ENCODE data around the gene GLS2. TPM values are rescaled to one million over a fixed set of nuclear protein-coding genes. Genes with fewer than 3 reads are reported as not detected.

GLS2 gene
- not detected in 2 replicates for total RNA-seq

DNA sequence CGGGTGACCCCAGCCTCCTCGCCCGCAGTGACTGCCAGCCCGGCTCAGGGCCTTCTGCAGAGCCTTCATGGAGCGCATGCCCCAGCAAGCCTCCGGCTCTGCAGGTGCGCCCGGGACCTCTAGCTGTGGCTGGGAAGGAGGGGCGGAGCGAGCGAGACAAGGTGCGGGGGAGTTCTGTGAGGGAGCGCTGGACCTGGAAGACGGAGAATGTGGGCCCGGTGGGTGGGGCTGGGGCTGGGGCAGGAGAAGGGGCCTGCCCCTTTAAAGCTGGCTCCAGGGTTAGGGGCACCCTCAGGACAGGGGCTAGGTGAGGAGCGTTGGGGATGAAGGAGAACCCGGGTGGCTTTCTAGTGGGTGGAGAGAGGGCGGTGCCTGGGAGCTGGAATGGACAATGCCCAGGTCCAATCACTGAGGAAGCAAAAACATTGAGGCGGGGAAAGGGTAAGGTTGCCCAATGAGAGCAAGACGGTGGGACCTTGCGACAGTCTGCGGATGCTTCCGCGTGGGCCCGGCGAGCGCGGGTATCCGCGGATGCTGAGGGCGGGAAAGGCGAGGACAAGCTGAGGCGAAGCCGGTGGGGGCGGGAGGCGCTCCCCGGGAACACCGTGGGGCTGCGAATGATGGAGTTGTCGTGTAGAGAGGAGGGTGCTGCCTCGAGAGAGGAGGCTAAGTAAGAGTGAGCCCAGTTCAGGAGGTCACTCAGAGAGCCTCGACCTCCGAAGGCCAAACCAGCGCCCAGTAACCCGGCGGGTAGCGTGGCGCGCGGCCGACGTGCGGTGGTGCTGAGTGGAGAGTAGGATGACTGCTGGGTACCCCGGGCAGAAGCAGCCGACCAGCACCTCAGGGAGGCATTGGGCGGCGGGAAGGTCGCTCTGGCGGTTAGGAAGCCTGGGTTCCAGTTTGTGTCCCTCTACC lies at the start of gene GLS2:
GLS2 (minus strand) TSS at position 121 of the 915 bp plus-strand sequence; CDS start at position 78, 43 bp downstream.

DNA sequence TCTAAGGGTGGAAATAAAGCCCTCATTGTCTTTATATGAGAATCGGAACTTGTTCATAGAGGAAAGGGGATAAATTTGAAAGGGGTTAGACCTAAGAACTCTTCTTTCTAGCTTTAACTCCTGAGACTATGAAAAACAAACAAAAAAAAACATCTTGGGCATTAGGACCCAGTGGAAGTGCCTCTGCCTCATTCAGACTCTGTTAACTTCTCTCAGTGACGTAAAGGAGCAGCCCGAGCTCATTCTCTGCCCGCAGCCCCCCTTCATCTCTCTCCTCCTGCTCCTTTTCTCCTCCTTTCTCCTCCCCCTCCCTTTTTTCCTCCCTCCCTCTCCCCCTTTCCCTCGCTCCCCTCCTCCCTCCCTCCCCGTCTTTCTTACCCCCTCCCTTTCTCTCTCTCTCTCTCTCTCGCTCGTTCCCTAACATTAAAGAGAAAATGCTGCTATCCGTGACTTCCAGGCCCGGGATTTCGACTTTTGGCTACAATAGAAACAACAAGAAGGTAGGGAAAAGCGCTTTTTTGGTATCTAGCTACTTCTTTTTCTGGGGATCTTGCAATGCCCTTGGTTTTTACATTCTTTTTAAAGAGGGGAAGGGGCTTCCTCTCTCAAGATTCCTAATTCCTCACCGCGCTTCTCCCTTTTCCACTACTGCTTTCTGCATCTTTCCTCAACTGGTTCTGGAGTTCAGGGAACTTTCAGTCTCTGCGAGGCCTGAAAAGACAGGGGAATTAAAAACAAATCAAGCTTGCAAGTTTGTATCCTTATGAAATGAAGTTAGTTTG lies 33.8 kb upstream of the GLS2 start, which contains the start of gene RBMS2:
RBMS2 (plus strand) TSS at position 231 of the 782 bp plus-strand sequence; CDS start at position 435, 204 bp downstream.

DNA sequence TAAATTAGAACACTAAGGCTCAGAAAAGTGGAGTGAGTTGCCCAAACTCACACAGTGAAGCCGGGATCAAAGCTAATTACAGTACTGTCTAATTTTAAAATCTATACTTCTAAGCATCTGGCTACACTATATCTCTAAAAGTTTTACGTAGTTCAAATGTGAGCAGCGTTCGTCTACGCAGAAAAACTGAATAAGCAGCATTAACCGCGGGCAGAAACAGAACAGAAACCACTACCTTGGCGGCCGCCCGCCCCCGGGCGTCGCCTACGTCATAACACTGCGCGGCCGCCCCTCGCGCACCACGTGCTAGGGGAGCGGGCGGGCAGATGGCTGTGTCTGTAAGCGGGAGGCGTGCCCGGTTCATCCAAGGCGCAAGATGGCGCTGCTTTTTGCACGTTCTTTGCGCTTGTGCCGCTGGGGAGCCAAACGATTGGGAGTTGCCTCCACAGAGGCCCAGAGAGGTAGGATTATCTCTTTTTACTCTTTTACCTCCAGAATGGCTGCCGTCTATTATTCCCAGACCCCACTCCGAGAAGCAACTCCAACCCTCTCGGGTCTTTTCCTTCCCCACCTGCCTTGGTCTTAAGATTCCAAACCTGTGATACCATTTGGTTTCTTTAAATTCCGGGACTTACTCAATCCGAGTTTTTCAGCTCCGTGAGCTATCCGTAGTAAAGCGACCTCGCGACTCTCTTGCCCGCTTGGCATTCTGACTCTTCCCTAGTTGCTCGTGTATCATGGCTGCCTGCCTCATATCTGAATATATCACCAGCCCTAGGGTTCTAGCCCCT lies 19.6 kb downstream of the GLS2 start, which contains the start of gene SPRYD4:
SPRYD4 (plus strand) TSS at position 363 of the 791 bp plus-strand sequence; CDS start at position 377, 14 bp downstream.

DNA sequence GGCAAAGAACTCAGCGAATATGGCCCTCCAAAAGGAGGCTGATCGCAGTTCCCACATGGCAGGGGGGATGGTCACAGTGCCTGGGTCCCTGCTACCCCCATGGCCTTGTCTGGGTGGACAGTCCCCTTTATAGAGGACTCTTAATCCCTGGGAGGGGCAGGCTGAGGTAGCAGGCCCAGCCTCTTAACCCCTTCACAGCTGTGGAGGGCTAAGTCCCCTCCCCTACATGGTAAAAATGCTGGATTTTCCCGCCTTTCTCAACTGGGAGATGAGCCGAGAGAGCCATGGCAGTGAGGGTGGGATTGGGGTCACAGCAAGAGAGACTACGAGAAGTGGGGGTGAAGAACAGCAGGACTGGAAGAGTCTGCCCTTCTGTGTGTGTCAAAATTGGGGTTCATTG lies 33.4 kb downstream of the GLS2 start, which contains the start of gene MIP:
MIP (minus strand) TSS at position 101 of the 400 bp plus-strand sequence; CDS start at position 57, 44 bp downstream.

DNA sequence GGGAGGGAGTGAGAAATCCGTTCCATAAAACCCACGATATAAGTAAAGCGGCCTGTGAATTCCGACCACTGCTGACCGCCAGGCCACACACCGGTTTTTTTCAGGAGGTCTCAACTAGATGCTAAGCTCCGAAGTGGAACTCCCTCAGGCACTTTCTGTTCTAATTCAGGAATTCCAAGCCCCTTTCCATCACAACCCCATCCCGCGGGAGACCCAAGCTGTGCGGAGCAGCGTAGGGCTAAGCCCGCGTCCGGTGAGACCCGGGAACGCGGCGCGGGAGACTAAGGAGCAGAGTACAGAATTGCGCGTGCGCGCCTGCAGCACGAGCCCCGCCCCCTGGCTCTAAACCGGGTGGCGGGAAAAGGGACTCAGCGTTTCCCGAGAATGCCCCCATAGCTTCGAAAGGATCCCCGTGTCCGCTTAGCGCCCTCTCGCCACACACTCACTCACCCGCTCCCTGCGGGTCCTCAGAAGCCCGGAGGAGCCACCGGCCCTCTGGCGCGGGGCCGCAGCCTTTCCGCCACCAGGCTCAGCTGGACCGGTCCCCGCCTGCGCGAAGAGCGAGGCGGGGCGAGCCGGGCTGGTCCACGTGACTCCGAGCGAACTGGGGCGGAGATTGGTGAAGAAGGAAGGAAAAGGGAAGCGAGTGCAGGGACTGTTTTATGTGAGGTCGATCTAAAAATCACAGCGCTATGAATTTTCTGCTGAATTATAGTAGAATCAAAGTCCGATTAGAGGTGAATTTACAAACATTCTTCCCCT lies 38.9 kb downstream of the GLS2 start, which contains the start of gene TIMELESS:
TIMELESS (minus strand) TSS at position 567 of the 762 bp plus-strand sequence. CDS start 15,256 bp downstream, outside the sequence.

Other genes with a start within 250 kb of the GLS2 start
- gene ANKRD52, start 229.8 kb downstream of the GLS2 start, total RNA-seq = 21.2 and 39.4 TPM in 2 replicates
- 10.3 and 14.9 TPM in 2 replicates for gene COQ10A, start 221.2 kb downstream of the GLS2 start, total RNA-seq
- 83.4 and 160 TPM in 2 replicates for gene CS, start 187.8 kb downstream of the GLS2 start, total RNA-seq
- 84.8 and 105 TPM in 2 replicates for gene CNPY2, start 172.2 kb downstream of the GLS2 start, total RNA-seq
- 13.6 and 20.6 TPM in 2 replicates for gene PAN2, start 154.2 kb downstream of the GLS2 start, total RNA-seq
- not detected in 2 replicates for gene IL23A, start 149.3 kb downstream of the GLS2 start, total RNA-seq
- gene STAT2, start 128.1 kb downstream of the GLS2 start, total RNA-seq = 271 and 396 TPM in 2 replicates
- not detected in 2 replicates for gene APOF, start 125.3 kb downstream of the GLS2 start, total RNA-seq
- gene TIMELESS, start 38.7 kb downstream of the GLS2 start, total RNA-seq = 2.0 and 21.9 TPM in 2 replicates
- not detected in 2 replicates for gene MIP, start 33.5 kb downstream of the GLS2 start, total RNA-seq
- 1.8 and 2.7 TPM in 2 replicates for gene SPRYD4, start 19.6 kb downstream of the GLS2 start, total RNA-seq
- gene RBMS2, start 33.7 kb upstream of the GLS2 start, total RNA-seq = 13.8 and 39.8 TPM in 2 replicates
- gene BAZ2A, start 142.2 kb upstream of the GLS2 start, total RNA-seq = 43.8 and 61.7 TPM in 2 replicates
- 428 and 476 TPM in 2 replicates for gene ATP5F1B, start 157.8 kb upstream of the GLS2 start, total RNA-seq
- 58.2 and 118 TPM in 2 replicates for gene PTGES3, start 200.1 kb upstream of the GLS2 start, total RNA-seq
- 586 and 1,010 TPM in 2 replicates for gene NACA, start 237.1 kb upstream of the GLS2 start, total RNA-seq